ENCODE measurements around the gene HSP90AB1.
A peak's percentile ranks its signal among the peaks of the same experiment; 100 is the strongest.

The HSP90AB1 gene

DNA sequence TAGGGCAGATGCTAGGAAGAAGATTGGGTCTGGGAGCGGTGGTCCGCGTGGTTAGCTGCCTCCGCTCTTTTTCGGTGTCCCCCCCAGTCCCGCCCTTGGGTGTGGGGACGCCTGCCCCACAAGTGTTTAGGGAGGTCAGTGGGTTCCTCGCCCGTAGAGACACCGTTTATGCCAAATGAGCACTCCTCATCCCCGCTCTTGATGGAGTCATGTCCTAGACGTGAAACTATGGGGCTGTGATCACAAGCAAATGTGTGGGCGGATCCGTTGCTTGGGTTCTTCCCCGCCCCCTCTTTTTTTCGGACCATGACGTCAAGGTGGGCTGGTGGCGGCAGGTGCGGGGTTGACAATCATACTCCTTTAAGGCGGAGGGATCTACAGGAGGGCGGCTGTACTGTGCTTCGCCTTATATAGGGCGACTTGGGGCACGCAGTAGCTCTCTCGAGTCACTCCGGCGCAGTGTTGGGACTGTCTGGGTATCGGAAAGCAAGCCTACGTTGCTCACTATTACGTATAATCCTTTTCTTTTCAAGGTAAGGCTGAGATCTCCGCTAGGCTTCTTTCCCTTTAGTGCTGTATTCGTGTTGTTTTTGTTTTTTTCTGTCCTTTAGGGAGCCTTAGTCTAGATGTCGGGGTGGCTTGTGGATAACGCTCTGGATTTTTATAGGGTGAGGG lies at the start of gene HSP90AB1:
HSP90AB1 (plus strand) TSS at position 439 of the 675 bp plus-strand sequence. CDS start 1,529 bp downstream, outside the sequence.
- peak; percentile 84 to 95 (median 92) for DNase-seq (ENCODE audit: low read depth in 3 of 3, low spot score in 1 of 3)

- no peak for DNase-seq (ENCODE audit: low read depth in 3 of 3, low spot score in 1 of 3)
Measured at GRCh38 chr6:44198684-44199083, 48.2 kb upstream of the HSP90AB1 start.

GRCh38 chr6:44199883-44200282 lies 47.0 kb upstream of the HSP90AB1 start:
- no peak for DNase-seq (ENCODE audit: low read depth in 3 of 3, low spot score in 1 of 3)

GRCh38 chr6:44201200-44201599 lies 45.7 kb upstream of the HSP90AB1 start:
- DNase-seq (ENCODE audit: low read depth in 3 of 3, low spot score in 1 of 3) = no peak

DNA sequence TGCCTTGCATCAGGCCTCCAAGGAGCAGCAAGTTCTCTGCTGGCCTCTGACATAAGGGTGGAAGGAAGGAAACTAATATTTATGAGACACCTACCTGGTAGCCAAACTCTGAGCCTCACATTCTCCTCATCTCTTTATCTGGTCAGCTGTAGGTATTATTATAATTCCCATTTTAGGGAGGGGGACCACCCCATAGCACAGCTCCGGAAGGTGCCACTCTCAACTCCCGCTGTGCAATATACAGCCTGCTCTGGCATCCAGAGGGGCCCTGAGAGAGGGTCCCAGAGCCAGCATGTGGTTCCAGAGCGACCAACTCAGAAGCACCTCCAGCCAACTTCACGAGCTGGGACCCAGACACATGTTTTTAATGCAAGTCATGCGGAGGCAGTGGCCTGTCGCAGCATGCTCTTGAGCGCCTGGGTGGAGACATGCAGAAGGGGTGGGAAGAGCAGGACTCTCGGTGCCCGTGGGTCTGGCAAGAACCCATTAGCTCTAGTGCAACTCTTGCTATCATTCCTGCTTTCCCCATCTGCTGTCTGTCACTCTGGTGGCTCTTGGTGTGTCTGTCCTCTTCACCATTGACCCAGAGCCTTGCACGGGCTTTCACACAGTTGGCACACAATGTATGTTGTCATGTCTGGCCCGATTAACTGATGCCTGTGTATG lies 45.1 kb upstream of the HSP90AB1 start:
- DNase-seq (ENCODE audit: low read depth in 3 of 3, low spot score in 1 of 3) = no peak

- DNase-seq (ENCODE audit: low read depth in 3 of 3, low spot score in 1 of 3) = no peak
Measured at GRCh38 chr6:44202332-44202971, 44.4 kb upstream of the HSP90AB1 start.

GRCh38 chr6:44202972-44203750 lies 43.7 kb upstream of the HSP90AB1 start:
- no peak for DNase-seq (ENCODE audit: low read depth in 3 of 3, low spot score in 1 of 3)

GRCh38 chr6:44203955-44204354 lies 42.9 kb upstream of the HSP90AB1 start:
- DNase-seq (ENCODE audit: low read depth in 3 of 3, low spot score in 1 of 3) = no peak

DNA sequence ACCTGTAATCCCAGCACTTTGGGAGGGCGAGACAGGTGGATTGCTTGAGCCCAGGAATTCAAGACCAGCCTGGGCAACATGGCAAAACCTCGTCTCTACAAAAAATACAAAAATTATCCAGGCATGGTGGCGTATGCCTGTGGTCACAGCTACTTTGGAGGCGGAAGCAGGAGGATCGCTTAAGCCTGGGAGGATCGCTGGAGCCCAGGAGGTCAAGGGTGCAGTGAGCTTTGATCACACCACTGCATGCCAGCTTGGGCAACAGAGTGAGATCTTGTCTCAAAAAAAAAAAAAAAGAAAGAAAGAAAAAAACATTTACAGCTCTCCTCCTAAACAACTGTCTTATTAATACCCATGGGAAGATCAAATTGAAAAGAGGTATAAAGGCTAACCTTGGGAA lies 38.9 kb upstream of the HSP90AB1 start:
- no peak for DNase-seq (ENCODE audit: low read depth in 3 of 3, low spot score in 1 of 3)

GRCh38 chr6:44211284-44211683 lies 35.6 kb upstream of the HSP90AB1 start:
- no peak for DNase-seq (ENCODE audit: low read depth in 3 of 3, low spot score in 1 of 3)

- DNase-seq (ENCODE audit: low read depth in 3 of 3, low spot score in 1 of 3) = no peak
Measured at GRCh38 chr6:44214307-44214706, 32.6 kb upstream of the HSP90AB1 start.

DNA sequence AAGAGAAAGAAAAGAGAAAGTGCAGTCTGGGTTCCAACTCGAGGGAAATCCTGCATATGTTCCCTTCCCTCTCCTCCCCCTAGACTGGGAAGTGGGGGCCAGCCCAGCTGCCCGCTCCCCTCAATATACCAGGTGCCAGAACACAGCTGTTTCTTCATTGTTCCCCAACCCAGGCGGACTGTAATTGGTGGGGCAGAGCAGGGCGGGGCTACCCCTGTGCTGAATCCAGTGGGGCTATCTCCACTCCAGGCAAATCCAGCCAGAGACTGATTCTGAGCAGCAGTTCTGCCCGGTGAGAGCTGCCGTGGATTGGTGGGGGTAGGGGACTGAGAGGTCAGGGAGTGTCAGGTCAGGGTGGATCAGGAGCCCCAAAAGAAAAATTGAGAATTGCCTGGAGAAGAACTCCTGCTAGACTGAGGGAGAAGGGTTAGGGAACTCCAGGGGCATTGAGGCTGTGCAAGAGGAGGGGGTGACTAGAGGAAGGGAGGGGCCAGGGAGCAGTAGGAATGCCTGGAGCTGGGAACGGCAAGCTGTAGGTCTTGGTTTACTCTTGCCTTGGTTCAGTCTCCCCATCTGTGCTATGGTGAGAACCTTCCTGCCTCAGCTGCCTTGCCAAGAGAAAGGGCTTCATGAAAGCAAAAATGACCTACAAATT lies 30.1 kb upstream of the HSP90AB1 start, which contains the start of gene MYMX:
MYMX (plus strand) TSS at position 250 of the 655 bp plus-strand sequence. CDS start 546 bp downstream, outside the sequence.
- DNase-seq (ENCODE audit: low read depth in 3 of 3, low spot score in 1 of 3) = no peak

GRCh38 chr6:44217332-44218143 lies 29.4 kb upstream of the HSP90AB1 start:
- no peak for DNase-seq (ENCODE audit: low read depth in 3 of 3, low spot score in 1 of 3)

- no peak for DNase-seq (ENCODE audit: low read depth in 3 of 3, low spot score in 1 of 3)
Measured at GRCh38 chr6:44219053-44219814, 27.7 kb upstream of the HSP90AB1 start.

DNA sequence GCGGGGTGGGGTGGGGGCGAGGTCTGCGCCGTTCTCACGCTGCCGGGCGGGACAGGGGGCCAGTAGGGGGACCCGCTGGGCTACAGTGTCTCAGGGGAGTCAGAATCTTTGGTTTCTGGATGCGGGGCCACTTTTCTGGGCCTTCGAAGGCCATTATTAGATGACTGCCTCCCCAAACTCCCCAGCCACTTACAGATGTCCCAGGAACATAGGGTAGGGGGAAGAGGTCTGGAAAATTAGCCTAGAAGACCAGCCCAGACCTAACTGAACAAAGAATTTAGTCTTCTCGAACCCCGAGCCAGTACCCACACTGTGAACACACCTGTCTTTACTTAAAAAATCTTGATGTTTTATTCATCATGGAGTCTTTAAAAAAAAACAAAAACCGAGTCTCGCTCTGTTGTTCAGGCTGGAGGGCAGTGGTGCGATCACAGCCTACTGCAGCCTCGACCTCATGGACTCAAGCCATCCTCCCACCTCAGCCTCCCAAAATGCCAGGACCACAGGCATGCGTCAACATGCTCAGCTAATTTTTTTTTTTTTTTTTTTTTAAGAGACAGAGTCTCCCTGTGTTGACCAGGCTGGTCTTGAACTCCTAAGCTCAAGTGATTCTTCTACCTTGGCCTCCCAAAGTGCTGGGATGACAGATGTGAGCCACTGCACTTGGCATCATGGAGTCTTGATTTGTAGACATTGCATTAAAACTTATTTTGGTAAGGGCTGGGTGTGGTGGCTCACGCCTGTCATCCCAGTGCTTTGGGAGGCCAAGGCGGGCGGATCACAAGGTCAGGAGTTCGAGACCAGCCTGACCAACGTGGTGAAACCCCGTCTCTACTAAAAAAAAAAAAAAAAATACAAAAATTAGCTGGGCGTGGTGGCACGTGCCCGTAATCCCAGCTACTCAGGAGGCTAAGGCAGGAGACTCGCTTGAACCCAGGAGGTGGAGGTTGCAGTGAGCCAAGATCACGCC lies 26.8 kb upstream of the HSP90AB1 start:
- DNase-seq (ENCODE audit: low read depth in 3 of 3, low spot score in 1 of 3) = no peak

- no peak for DNase-seq (ENCODE audit: low read depth in 3 of 3, low spot score in 1 of 3)
Measured at GRCh38 chr6:44220913-44221290, 26.0 kb upstream of the HSP90AB1 start.

DNA sequence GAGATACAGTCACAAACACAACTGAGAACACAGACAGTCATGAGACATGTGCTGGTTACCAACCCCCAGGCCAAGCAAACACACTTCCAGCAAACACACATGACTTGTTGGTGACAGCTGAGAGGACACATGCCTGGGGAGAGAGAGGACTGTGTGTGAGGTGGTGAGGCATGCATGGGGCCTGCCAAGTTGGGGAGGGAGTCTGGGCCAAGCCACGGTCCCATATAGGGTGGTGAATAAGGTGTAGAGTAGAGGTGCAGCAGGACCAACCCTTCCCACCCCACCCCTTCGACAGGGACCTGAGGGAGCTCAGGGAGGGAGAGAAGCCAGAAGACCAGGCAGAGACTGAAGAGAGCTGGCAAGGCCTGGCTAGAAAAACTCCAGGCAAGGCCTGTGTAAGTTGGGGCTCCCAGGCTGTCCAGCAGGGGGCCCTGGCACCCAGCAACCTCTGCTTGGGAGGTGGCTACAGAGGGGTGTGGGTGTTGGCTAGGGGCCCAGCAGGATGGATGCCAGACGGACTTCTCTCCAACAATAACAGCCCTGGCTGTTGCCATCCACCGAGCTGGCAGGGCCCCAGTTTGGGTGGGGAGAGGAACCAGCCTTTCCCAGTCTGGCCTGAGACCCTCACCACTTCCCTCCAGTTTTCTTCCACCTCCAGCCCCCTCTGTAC lies 25.5 kb upstream of the HSP90AB1 start:
- peak; percentile 53 to 57 (median 54) for DNase-seq (ENCODE audit: low read depth in 3 of 3, low spot score in 1 of 3)

DNA sequence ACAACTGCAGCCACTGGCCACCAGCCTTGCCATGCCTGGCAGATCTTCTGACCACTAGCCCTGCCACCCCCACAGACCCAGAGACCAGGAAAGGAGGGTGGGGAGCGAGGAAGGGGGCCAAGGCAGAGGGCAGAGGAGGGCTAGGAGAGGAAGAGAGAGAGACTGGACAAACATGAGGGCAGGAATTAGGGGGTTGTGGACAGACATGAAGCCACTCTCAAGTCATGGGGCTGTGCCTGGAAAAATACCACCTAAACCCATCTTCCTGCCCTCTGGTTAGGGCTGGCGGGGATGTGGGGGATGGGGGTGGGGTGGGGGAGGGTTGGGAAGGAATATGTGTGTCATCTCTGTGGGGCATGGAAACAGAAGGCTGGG lies 25.0 kb upstream of the HSP90AB1 start:
- DNase-seq (ENCODE audit: low read depth in 3 of 3, low spot score in 1 of 3) = no peak

All from stimulated activated CD4-positive, alpha-beta T cell treated with anti-CD3 and anti-CD28 coated beads, TNF-alpha, amount 100 ng/mL, for 1 hour (primary cell).